Activated CD8-positive, alpha-beta memory T cell treated with anti-CD3 and anti-CD28 coated beads, Interleukin-2, amount 50 U/mL, for 24 hours (primary cell): Measurements from ENCODE around the gene ZNF681.
"Not testable (repeated sequence)": the region's sequence is repeated elsewhere in the genome, so short reads cannot be mapped to it uniquely, and the experiment has no call there.

Experiments used
- DNase-seq: peaks from one replicate; pipeline ENCODE4 v3.0.0-alpha.2; 2020; ENCODE audit errors: extremely low read depth

The ZNF681 gene

DNA sequence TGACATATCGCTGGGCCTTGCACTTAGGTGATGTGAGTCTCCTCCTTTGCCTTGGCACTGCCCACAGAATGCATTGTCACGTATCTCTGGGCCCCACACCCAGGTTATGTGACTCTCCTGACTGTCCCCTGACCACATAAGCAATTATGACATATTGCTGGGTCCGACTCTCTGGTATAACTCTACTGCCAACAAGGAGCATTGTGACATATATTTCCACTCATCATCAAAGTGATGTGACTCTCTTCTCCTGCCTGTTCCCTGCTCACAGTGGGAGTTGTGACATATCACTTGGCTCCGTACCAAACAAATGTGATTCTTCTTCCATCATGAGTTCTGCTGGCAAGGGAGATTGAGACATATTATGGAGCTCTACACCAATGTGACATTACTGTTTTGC, 15.4 kb upstream of the ZNF681 start:
- DNase-seq = no peak

GRCh38 chr19:23772675-23773063, 14.0 kb upstream of the ZNF681 start:
- DNase-seq = no peak

- DNase-seq = no peak
These were observed 13.3 kb upstream of the ZNF681 start for GRCh38 chr19:23771761-23772674.

DNA sequence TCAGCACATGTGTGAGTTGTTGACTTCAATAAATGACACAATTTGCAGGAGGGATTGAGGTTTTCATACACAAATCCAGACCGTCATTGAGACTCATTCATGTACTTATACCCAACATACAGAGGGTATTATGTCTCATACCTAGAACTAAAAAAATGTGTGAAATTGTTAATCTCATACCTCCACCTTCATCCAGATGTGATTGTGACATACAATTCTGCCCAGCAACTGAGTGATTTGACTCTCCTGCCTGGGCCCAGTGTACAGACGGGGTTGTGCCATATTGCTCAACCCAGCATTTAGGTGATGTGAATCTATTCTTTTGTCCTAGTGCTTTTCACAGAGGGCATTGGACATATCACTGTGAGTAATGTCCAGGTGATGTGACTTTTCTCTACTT, 12.6 kb upstream of the ZNF681 start:
- DNase-seq = no peak

GRCh38 chr19:23770672-23771250, 12.1 kb upstream of the ZNF681 start:
- no peak for DNase-seq

DNA sequence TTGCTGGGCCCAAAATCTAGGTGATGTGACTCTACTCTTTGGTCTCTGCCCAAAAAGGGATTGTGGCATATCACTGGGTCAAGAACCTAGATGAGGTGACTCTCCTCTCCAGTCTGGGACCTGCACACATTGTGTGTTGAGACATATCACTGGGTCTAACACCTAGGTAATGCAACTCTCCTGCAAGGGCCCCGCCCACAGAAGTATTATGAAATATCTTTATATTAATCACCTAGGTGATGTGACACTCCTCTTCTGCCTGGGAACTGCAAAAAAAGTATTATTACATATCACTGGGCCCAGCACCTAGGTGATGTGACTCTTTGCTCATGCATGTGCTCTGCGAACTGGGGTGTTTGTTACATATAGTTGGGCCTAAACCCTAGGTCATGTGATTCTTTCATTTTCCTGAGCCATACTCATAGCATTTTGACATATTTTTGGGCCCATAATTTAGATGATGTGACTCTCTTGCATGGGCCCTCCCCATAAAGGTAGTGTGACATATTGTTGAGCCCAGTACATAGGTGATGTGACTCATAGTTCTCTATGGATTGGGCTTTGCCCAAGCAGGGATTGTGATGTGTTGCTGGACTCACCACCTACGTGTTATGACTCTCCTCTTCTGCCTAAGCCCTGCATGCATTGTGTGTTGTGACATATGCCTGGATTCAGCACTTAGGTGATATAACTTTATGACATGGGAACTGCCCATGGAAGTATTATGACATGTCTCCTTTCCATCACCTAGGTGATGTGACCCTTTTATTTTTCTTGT, 11.2 kb upstream of the ZNF681 start:
- DNase-seq = no peak

DNA sequence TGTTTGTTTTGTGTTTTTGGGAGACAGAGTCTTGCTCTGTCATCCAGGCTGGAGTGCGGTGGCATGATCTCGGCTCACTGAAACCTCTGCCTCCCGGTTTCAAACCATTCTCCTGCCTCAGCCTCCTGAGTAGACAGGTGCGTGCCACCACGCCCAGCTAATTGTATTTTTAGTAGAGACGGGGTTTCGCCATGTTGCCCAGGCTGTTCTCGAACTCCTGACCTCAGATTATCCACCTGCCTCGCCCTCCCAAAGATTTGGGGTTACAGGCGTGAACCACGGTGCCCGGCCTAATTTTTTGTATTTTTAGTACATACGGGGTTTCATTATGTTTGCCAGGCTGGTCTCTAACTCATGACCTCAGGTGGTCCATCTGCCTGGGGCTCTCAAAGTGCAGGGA, 8.3 kb upstream of the ZNF681 start:
- no peak for DNase-seq

DNA sequence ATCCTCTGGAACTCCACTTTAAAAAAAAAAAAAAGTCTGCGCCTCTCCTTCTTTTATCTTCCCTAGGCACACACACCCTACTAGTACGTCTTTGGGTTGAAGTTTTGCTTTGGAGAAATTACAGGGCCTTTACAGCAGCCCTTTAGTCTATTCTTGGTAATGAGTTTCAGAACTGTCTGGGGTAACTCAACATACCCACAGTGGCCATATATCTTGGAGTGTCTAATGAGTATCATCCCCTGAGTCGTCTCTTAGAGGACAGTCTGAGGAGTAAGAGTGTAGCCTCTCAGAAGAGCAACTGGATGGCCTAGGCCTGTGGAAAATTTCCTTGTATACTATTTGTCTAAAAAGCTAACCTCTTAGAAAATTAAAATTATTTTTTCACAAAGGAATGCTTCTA, 6.1 kb upstream of the ZNF681 start:
- no peak for DNase-seq

DNA sequence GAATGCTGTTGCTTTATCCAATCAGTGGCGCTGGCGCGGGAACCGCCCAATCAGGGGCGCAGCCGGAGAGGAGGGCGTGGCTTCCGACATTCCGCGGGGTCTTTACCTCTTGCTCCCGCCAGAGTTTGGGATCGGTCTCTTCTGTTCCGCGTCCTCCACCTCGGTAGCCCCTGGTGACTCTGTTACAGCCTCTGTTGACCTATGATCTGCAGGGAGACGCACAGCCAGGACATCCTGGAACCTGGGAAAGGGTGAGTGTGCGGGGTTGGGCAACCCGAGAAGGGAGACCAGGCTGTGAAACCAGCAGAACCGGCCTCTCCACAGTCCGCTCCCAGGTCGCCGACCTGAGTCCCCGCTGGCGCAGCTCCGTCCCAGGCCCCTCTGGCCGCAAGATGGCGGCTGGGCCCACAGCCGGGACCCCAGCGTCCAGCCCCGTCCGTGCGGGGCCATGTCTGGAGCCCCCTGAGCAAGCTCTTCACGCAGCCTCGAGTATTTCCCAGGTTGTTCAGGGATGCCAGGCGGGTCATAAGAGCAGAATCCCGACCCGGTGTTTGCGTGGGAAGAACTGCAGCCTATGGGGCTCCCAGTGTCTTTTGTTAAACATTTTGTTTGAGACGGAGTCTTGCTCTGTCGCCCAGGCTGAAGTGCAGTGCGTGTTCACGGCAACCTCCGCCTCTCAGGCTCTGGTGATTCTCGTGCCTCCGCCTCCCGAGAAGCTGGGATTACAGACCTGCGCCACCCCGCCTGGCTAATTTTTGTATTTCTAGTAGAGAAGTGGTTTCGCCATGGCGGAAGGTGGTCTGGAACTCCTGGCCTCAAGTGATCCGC, 4.4 kb upstream of the ZNF681 start:
- DNase-seq = peak; percentile 54

DNA sequence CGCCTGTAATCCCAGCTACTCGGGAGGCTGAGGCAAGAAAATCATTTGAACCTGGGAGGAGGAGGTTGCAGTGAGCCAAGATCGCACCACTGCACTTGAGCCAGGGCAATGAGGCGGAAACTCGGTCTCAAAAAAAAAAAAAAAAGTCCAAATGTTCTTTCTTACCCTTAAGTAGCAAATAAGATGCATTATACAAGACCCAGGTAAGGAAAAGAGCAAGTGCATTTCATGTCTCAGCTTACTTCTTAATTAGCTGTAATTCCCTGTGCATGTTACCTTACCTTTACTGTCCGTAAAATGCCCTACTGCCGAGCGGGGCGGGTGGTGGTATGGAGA, 3.8 kb upstream of the ZNF681 start:
- no peak for DNase-seq

DNA sequence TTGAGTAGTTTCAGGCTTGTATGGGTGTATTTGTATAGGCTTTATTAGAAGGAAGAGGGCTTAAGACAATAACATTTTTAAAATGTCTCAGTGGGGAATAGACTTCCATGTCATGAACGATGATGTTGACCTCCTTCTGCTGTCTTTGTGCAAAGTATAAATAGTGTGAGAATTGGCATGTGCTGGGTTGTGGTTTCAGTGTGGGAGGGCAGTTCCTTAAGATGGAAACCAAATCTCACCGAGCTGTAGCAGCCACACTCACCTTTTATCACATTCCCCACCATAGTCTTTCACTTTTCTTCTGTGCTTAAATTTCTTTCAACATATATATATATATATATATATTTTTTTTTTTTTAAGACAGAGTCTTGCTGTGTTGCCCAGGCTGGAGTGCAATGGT, 1.6 kb upstream of the ZNF681 start:
- not testable (repeated sequence) for DNase-seq

GRCh38 chr19:23743633-23744232, 15.0 kb downstream of the ZNF681 start:
- not testable (repeated sequence) for DNase-seq

DNA sequence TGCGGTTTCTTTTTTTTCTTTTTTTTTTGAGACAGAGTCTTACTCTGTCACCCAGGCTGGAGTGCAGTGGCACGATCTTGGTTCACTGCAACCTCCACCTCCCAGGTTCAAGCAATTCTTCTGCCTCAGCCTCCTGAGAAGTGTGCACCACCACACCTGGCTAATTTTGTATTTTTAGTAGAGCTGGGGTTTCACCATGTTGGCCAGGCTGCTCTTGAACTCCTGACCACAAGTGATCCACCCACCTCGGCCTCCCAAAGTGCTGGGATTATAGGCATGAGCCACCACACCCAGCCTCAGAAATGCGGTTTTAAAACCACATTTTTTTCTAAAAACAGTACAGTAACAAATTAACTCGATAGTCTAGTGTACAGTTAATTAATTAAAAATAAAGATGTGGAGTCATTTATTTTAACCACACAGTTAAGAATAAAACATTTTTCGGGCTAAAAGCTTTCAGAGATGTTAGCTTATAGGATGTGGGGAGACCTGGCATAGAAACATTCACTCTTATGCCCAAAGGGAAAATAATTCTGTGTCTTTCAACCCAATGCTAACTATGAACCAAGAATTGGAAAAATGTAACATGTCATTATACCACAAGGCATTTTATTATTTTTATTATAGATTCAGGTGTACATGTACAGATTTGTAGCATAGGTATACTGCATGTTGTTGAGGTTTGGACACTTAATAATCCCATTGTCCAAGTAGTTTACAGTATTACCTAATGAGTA, 27.8 kb downstream of the ZNF681 start:
- DNase-seq = not testable (repeated sequence)

DNA sequence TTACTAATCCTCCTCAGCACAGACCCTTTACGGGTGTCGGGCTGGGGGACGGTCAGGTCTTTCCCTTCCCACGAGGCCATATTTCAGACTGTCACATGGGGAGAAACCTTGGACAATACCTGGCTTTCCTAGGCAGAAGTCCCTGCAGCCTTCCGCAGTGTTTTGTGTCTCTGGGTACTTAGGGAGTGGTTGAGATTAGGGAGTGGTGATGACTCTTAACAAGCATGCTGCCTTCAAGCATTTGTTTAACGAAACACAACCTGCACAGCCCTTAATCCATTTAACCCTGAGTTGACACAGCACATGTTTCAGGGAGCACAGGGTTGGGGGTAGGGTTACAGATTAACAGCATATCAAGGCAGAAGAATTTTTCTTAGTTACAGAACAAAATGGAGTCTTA, 34.5 kb downstream of the ZNF681 start:
- DNase-seq = not testable (repeated sequence)

DNA sequence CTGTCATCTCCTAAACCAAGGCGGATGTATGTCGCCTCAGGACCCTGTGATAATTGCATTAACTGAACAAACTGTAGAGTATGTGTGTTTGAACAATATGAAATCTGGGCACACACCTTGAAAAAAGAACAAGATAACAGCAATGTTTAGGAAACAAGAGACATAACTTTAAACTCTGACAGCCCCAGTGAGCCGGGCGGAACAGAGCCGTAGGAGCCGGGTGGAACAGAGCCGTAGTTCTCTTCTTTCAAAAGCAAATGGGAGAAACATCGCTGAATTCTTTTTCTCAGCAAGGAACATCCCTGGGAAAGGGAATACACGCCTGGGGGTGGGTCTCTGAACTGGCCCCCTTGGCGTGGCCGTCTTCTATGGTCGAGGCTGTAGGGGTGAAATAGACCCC, 39.9 kb downstream of the ZNF681 start:
- no peak for DNase-seq

GRCh38 chr19:23716792-23717191, 41.9 kb downstream of the ZNF681 start:
- DNase-seq = no peak

DNA sequence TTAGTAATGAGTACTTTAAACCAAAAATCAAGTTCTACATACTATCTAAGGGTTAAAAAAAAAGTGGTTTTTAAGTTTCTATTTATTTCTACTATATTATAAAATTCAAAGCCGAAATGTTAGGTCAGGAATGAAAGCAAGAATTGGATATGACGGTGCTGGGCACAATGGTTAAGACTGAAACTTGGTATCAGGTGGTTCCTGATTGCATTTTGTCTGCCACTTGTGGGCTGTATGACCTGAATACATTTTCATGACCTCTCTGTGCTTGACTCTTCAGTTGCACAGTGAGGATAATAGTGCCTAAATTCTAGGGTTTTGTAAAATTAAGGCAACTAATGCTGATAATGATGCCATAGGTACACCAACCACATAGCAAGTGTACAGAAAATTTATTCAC, 49.3 kb downstream of the ZNF681 start:
- DNase-seq = no peak

DNA sequence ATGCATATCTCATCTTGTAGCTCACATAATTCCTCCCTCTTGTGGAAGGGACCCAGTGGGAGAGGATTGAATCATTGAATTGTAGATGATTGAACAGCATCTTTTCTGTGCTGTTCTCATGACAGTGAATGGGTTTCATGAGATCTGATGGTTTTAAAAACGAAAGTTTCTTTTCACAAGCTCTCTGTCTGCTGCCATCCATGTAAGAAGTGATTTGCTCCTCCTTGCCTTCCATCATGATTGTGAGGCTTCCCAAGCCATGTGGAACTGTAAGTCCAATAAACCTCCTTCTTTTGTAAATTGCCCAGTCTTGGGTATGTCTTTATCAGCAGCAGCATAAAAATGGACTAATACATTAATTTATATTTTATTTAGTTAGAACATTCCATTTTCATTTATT, 52.0 kb downstream of the ZNF681 start:
- DNase-seq = no peak

DNA sequence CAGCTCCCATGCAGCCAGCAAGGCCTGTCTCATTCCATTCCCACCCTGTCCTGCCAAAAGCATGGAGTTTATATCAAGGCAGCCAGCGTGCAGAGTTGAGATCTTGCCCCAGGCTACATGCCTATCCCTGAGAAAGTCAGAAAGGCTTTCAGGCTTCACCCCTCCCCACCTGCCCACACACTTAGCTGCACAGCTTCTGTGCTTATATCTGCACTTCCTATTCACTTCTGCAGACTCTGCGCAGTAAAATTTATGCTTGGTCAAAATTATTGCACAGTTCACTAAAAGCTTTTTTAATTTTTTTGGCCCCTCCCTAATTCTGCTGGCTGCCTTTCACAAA, 59.2 kb downstream of the ZNF681 start:
- no peak for DNase-seq

DNA sequence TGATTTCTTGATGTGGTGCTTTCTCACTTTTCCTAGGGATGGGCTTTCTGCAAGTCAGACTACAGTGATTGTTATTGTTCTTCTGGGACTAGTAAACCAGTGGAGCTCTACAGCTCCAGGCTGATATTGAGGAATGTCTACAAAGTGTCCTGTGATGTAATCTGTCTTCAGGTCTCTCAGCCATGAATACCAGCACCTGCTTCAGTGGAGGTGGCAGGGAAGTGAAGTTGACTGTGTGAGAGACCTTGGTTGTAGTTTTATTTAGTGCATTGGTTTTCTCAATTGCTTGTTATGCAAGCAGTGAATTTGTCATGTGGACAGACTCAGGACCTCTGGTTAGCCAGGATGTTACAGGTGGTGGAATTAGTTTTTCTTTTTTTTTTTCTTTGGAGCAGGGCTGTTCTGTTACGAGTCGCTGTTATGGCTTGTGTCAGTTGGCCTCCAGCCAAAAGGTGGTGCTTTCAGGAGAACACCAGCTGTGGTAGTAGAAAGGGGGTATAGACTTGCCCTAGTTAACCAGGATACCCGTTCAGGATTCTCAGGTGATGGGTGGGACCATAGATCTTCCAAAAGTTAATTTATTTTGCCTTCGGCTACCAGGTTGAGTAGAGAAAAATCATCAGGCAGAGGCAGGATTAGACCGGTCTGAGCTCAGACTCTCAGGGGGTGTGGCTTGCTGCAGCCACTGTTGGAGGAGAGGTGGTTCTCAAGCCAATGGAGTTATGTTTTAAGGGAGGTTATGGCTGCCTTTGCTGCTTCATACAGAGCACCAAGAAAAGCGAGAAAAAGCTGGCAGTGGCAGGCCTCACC, 59.8 kb downstream of the ZNF681 start:
- DNase-seq = no peak
